HTERT RPE-1 (cell line): ENCODE measurements around the gene ZFYVE28.

ENCODE experiments used
- in situ Hi-C: fragments of 300-500 bp; cut with MboI; formaldehyde crosslinking; loops from 4 replicates; pipeline ENCODE4 v1.14.3; 2020; ENCODE audit warnings: low sequenced_read_pairs

Gene ZFYVE28

DNA sequence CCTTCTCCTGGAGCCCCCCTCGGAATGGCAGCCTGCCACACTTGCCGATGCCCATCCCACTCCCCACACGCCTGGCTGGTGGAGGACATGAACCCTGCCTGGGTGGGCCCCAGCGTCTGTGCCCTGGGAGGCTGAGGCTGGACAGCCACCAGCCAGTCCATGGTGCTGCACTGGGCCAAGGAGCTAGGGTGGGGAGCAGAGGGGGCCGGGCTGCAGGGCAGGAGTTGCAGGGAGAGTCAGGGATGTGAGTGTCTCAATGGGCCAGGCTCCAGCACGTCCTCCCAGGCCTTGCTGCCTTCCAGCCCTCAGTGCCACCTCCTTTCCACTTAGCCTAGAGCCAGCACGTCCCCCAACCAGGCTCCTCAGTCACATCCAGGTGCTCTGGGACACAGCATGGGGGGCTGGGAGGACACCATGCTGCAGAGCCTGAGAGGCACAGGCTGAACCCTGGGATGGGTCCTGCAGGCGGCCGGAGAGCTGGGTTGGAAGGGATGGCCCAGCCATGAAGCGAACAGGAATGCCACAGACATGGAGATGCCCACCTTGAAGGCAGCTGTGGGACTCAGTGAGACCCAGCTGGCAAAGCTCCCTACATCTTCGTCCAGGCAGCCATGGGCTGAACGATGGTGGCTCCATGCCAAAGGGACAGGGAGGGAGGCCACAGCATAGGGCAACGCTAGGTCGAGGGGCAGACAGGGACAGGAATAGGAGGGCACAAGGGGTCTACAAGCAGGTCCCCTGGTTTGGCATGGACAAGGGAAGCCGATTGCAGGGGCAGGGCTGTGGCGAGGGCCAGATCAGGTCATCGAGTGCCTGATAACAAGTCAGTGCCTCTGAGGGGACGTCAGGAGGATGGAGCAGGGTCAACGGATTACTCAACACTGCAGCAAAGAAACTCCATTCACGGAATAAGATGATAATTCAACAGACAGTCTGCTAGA is 126.5 kb downstream of the ZFYVE28 start:
- in situ Hi-C loops: no loop called here

- in situ Hi-C loops: no loop called here
These were observed 127.3 kb downstream of the ZFYVE28 start for GRCh38 chr4:2290974-2291704.

GRCh38 chr4:2290488-2290887 is 128.0 kb downstream of the ZFYVE28 start:
- in situ Hi-C loops: no loop called here

- in situ Hi-C loops: no loop called here
These were observed 128.5 kb downstream of the ZFYVE28 start for GRCh38 chr4:2289955-2290333.

DNA sequence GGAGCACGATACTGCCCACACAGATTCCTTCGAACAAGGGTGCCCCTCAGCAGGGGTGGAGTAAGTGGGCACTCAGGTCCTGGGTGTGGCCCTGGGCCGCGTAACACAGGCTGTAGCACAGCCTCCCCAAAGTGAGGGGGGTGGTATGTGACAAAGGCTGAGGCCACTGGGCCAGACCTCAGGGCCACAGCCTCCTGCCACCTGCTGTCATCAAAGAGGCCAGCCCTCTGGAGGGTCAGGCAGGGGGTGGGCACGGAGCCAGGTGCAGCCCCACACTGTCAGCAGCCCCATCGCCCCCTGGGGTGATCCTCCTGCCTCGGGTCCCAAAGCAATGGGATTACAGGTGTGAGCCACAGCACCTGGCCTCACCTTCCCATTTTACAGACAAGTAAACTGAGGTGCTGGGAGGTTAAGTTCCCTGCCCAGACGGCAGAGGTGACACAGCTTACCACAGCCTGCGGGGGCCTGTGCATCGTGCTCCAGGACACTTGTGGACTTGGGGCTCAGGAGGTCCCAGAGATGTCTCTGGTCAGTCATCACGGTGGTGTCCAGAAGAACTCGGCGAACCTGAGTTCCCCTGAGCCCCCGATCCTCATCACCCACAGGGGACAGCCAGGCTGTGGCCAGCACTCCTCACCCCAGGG is 129.0 kb downstream of the ZFYVE28 start:
- in situ Hi-C loops: no loop called here

GRCh38 chr4:2288051-2288541 is 130.3 kb downstream of the ZFYVE28 start:
- in situ Hi-C loops: no loop called here

DNA sequence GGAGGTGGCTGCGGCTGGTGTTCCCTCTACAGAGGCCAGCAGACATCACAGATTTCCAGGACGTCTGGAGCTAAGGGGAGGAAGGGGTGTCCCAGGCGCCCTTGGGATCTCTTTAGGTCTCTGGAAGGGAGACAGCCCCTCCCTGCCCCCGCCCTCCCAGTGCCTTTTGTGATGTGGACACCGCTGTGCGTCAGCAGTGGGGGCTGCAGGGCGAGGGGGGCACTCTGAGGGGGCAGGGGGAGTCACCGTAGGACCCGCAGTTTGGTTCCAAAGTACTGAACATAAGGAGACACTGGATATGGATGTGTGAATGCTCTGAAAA is 130.9 kb downstream of the ZFYVE28 start:
- in situ Hi-C loops: no loop called here

DNA sequence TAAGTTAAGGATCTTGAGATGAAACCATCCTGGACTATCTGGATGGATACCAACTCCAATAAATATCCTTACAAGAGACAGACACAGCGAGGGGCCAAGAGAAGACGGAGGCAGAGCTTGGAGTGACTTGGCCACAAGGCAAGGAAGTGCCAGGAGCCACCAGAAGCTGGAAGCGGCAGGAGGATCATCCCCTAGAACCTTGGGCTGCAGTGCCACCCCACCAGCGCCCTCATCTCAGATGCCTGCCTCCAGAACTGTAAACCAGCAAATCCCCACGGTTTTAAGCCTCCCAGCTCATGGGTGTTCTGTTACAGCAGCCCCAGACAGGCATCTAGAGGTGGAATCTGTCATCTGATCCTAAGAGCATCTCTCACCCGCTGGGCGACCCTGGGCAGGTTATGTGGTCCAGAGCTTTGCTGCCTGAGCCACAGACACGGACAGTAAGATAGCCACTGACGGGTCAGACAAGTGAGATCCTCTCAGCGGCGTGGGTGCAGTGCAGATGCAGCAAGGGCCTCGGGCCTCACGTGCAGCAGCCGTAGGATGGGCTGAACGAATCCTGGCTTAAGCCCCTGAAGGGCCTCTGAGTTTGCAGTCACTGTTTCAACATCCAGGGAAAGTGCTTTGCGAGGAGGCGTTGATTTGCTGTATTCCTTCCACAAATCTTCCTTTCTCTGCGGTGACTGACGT is 131.4 kb downstream of the ZFYVE28 start:
- in situ Hi-C loops: no loop called here

GRCh38 chr4:2285613-2286381 is 132.6 kb downstream of the ZFYVE28 start:
- in situ Hi-C loops: no loop called here

DNA sequence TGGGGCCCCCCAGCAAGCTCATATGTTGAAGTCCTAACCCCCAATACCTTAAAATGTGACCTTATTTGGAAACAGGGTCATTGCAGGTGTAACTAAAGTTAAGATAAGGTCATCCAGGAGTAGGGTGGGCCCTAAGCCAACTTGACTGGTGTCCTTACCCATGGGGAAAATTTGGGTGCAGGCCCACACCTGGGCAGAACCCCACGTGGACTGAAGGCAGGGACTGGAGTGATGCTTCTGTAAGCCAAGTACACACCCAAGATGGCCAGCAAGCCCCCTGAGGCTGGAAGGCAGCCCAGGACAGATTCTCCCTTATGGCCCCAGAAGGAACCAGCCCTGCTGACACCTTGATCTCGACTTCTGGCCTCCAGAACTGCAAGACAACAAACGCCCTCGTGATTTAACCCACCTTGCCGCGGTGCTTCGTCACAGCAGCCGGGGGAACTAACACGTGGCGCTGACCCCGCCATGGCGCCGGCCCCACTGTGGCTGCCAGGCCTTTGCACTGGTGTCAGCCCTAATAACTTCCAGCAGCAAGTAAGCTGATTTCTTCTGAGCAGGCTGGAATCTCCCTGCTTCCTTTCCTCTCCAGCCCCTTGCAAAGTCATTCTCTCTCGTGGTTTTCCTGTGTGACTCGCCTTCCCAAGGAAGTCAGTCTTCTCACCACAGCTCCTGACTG is 133.4 kb downstream of the ZFYVE28 start:
- in situ Hi-C loops: no loop called here

DNA sequence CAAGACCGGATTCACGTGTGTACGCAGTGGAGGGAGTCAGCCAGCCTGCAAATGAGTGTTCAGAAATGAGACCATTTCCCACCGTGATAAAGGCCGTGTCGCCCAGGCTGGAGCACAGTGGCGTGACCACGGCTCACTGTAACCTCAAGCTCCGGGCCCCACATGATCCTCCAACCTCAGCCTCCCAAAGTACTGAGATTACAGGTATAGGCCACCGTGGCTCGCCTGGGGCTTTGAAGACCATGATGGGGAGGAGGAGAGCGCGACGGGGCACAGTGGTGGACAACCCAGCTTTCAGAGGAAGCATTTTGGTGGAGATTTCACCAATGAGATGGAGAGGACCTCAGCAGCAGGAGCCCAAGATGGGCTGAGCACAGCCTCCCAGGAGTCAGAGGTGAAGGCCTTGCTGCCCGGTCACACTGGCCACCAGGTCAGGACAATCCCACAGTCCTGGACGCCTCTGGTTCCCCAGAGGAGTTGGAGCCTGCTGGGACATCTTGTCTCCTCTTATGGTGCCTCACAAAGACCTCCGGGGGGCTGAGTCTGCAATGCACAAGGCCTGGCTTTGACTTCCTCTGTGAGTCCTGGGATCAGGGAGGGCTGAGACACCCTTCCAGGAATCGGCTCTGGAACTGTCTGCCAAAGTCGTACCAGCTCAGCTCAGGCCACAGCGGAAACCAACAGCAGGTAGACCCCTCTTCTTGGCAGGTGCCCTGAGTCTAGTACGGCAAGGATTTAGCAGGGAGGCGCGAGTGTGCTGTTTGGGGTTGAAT is 134.1 kb downstream of the ZFYVE28 start:
- in situ Hi-C loops: no loop called here

GRCh38 chr4:2283199-2283711 is 135.2 kb downstream of the ZFYVE28 start:
- in situ Hi-C loops: no loop called here

DNA sequence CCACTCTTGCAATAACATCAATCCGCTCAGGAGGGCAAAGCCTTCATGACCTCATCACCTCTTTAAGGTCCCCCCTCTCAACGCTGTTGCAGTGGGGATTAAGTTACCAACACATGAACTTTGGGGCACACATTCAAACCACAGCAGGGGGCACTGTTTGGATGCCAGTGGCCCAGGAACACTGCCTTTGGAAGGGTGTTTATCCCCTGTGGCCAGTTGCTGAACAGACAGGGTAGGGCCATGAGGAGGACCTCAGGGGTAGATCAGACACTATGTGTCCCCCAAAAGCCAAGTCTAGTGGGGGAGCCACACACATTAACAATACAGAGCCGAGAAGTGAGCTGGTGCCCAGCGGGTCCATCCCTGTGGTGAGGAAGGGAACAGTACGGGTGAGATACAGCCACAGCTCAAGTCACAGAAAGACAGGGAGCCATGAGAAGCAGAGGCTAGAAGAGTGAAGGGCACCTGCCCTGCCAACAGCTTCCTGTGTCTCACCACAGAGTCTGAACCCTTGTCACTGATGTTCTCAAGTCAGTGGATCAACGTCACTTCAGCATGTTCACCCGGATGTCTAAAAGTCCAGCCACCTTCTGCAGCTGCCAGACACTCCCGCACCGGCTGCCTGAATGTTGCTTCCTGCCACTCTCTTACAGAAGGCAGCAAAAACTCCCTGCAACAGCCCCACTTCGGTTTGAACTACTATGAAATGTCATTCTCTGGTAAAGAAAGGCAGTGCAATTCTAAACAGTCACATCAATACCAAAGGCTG is 136.7 kb downstream of the ZFYVE28 start:
- in situ Hi-C loops: no loop called here

DNA sequence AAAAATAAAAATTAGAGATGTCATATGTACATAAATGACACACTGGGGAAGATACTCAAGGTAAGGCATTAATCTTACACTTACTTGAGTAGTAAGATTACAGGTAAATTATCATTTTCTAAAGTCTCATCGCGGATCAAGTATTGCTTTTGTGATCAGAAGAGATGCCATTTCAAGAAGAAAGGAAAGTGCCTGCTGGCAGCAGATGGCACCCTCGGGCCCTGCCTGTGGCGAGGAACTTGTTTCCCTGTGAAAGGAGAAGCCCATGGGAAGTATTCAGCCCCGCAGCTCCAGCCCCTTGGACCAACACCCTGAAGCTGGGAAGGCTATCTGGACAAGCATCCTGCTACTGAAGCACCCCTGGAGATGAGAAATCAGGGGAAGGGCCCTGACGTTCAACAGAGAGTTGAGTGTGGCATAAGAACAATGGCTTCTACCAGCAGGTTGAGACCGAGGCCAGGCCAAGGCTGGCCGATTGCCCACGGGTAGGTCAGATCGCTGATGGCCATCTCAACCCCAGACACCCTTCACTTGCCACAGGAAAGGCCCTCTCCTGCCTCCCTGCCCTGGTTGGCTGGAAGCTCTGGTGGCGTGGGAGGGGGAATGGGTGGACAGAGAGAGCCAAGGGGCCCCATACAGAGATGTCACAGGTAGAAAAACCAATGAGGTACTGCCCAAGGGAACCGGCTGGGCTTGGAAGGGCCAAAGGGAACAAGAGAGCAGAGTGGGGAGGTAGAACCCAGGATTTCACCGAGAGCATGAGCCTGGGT is 137.7 kb downstream of the ZFYVE28 start:
- in situ Hi-C loops: no loop called here

- in situ Hi-C loops: no loop called here
These were observed 140.5 kb downstream of the ZFYVE28 start for GRCh38 chr4:2277956-2278355.

- in situ Hi-C loops: no loop called here
These were observed 141.7 kb downstream of the ZFYVE28 start for GRCh38 chr4:2276581-2277325.
